Measurements from ENCODE around the gene SHROOM3. TPM values are rescaled to one million over a fixed set of nuclear protein-coding genes. Genes with fewer than 3 reads are reported as not detected.

Gene SHROOM3
- total RNA-seq, 1 donor from 2014 or later: 0.55 TPM

GRCh38 chr4:76470064-76470463 lies 35.0 kb downstream of the SHROOM3 start:
- Mint-ChIP-seq H3K27ac (no peak overlapping the region), H3K9me3 (no peaks in the 10 kb centered on the region), H3K36me3 (ENCODE audit: low read depth) (no peaks in the 10 kb centered on the region), H3K4me3 (no peak overlapping the region), H3K4me1 (no peaks in the 10 kb centered on the region), H3K27me3 (peaks cover 4% of the 10 kb centered on the region)
- TF ChIP-seq CTCF (IDR thresholded peaks at IDR 0.05): no peak
- ChIA-PET CTCF (no interaction called here), POLR2A (no interaction called here)
- intact Hi-C loops (cut with micrococcal nuclease): no loop called here
- ATAC-seq (ENCODE audit: low read depth): no peak
- DNase-seq: no peak

- TF ChIP-seq CTCF (IDR thresholded peaks at IDR 0.05): no peak
- H3K27ac Mint-ChIP-seq: no peak overlapping the region
- no peak overlapping the region for H3K4me3 Mint-ChIP-seq
- ChIA-PET POLR2A (no interaction called here), CTCF (no interaction called here)
- no peak for ATAC-seq (ENCODE audit: low read depth)
- no peaks in the 10 kb centered on the region for H3K4me1 Mint-ChIP-seq
- no peaks in the 10 kb centered on the region for H3K9me3 Mint-ChIP-seq
- H3K36me3 Mint-ChIP-seq (ENCODE audit: low read depth): no peaks in the 10 kb centered on the region
- H3K27me3 Mint-ChIP-seq: peaks cover 4% of the 10 kb centered on the region
- intact Hi-C loops (cut with micrococcal nuclease): no loop called here
- no peak for DNase-seq
Observed at GRCh38 chr4:76470532-76470931, 35.5 kb downstream of the SHROOM3 start.

GRCh38 chr4:76476571-76476970 lies 41.5 kb downstream of the SHROOM3 start:
- Mint-ChIP-seq H3K27me3 (peaks cover 14% of the 10 kb centered on the region), H3K4me3 (no peak overlapping the region), H3K9me3 (peaks cover 7% of the 10 kb centered on the region), H3K27ac (no peak overlapping the region), H3K36me3 (ENCODE audit: low read depth) (no peaks in the 10 kb centered on the region), H3K4me1 (no peaks in the 10 kb centered on the region)
- CTCF ChIA-PET: no interaction called here
- ATAC-seq (ENCODE audit: low read depth) (no peak), DNase-seq (no peak)
- POLR2A ChIA-PET: no interaction called here
- intact Hi-C loops (cut with micrococcal nuclease): no loop called here
- no peak for TF ChIP-seq CTCF (IDR thresholded peaks at IDR 0.05)

GRCh38 chr4:76484654-76485053 lies 49.6 kb downstream of the SHROOM3 start:
- DNase-seq (no peak), ATAC-seq (ENCODE audit: low read depth) (no peak)
- H3K4me1 Mint-ChIP-seq: peaks cover 10% of the 10 kb centered on the region
- H3K27ac Mint-ChIP-seq: no peak overlapping the region
- H3K36me3 Mint-ChIP-seq (ENCODE audit: low read depth): no peaks in the 10 kb centered on the region
- H3K4me3 Mint-ChIP-seq: no peak overlapping the region
- intact Hi-C loops (cut with micrococcal nuclease): no loop called here
- POLR2A ChIA-PET: no interaction called here
- H3K27me3 Mint-ChIP-seq: peaks cover 4% of the 10 kb centered on the region
- TF ChIP-seq CTCF (IDR thresholded peaks at IDR 0.05): no peak
- peaks cover 5% of the 10 kb centered on the region for H3K9me3 Mint-ChIP-seq
- CTCF ChIA-PET: interaction anchor here (1.0 to 1.5 kb wide), 2 partner anchors 20 to 23 kb away, joined by 4 to 5 read pairs; no protein-coding TSS in a partner anchor

- H3K9me3 Mint-ChIP-seq: peaks cover 6% of the 10 kb centered on the region
- H3K4me1 Mint-ChIP-seq: peaks cover 10% of the 10 kb centered on the region
- no peak overlapping the region for H3K4me3 Mint-ChIP-seq
- ATAC-seq (ENCODE audit: low read depth) (no peak), DNase-seq (no peak)
- ChIA-PET POLR2A (no interaction called here), CTCF (interaction anchor here (1.5 kb wide), 1 partner anchor 19 kb away, joined by 4 read pairs; no protein-coding TSS in a partner anchor)
- H3K27ac Mint-ChIP-seq: no peak overlapping the region
- H3K36me3 Mint-ChIP-seq (ENCODE audit: low read depth): no peaks in the 10 kb centered on the region
- no peak for TF ChIP-seq CTCF (IDR thresholded peaks at IDR 0.05)
- intact Hi-C loops (cut with micrococcal nuclease): no loop called here
- peaks cover 4% of the 10 kb centered on the region for H3K27me3 Mint-ChIP-seq
Observed at GRCh38 chr4:76485450-76485849, 50.4 kb downstream of the SHROOM3 start.

All from activated B cell treated with CpG ODN at 0.5 μM for 24 hours (primary cell).